NCI-H2107 (cell line): Measurements from ENCODE around the gene RIN2.
A peak's percentile ranks its signal among the peaks of the same experiment; 100 is the strongest.
"Not testable (repeated sequence)": the region's sequence is repeated elsewhere in the genome, so short reads cannot be mapped to it uniquely, and the experiment has no call there.

Experiments
- DNase-seq: peaks from one replicate; lab custom pipeline; 2025; lab: John Stamatoyannopoulos, UW

Gene RIN2

GRCh38 chr20:19739351-19739750, 18.7 kb upstream of the RIN2 start:
- no peak for DNase-seq

GRCh38 chr20:19740512-19740911, 17.5 kb upstream of the RIN2 start:
- DNase-seq: no peak

GRCh38 chr20:19741924-19742323, 16.1 kb upstream of the RIN2 start:
- no peak for DNase-seq

GRCh38 chr20:19742974-19743639, 15.0 kb upstream of the RIN2 start:
- DNase-seq: no peak

DNA sequence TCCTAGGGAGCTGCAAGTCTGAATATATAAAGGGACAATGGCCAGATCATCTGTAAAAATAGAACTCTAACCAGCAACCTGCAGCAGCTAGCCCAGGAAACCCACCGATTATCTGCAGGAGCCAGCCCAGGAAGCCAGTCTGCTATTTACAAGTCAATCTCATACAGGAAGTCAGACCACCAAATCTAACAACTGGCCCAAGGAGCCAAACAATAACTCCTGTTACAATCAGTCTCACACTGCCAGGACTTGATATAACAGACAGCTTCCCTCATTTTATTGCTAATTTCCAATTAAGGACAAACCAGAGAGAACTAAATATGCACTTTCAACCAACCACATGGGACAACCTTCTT, 14.4 kb upstream of the RIN2 start:
- no peak for DNase-seq

DNA sequence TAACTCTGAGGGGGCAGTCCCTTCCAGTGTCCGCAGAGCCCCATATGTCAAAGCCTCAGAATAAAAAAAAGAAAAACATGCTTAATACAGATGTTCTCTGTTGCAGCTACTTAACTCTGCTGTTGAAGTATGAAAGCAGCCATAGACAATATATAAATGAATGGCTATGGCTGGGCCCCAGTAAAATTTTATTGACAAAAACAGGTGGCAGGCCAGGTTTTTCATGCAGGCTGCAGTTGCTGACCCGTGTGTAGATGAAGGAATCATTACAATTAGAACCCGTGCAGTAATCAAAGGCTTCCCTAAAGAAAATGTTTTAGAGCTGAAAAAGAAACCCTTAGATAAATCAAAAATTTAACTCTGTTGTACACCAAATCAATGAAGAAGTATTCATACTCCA, 13.0 kb upstream of the RIN2 start:
- DNase-seq: no peak

DNA sequence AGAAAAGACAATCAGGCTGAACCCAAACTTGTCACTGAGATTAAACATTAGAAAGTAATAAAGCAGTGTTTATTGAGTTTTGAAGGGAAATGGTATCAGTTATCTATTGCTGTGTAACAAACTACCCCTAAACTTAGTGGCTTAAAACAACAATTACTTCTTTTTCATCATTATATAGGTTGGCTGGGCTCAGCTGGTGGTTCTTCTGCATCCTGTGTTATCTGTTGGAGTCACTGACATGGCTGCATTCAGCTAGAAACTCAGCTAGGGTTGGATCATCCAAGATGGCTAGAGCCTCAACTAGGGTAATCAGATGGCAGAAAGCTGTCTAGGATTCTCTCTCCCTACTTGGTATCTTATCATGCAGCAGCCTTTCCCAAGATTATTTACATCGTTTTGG, 12.5 kb upstream of the RIN2 start:
- no peak for DNase-seq

DNA sequence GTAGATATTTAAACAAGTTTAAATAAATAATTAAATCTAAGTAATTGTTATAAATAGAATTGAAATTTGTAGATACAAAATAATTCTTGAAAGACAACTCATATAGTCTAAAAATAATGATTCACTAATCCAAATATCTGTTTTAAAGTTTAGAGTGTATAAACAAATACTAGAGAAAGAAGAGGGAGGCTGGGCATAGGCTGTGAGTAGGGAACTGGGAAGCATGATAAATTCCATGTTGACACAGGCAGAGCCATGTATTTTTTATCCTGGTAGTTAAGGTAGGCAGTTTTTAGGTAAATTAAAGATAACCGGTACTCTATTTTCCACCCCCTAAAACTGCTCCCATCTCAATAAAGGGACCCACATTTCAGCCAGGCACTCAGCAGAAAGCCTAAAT, 11.7 kb upstream of the RIN2 start:
- no peak for DNase-seq

DNA sequence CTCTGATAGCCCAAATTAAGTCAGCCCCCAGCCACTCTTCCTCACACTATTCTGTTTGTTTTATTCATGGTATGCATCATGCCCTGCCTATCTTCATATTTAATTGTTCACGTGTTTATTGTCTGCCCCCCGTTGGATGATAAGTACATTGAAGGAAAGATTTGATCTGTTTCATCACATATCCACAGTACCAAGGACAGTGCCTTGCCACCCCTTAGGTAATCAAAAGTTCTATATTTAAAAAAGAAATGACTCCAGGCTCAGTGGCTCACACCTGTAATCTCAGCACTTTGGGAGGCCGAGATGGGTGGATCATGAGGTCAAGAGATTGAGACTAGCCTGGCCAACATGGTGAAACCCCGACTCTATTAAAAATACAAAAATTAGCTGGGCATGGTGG, 10.2 kb upstream of the RIN2 start:
- DNase-seq: no peak

GRCh38 chr20:19748681-19749080, 9.4 kb upstream of the RIN2 start:
- DNase-seq: no peak

GRCh38 chr20:19749618-19750071, 8.4 kb upstream of the RIN2 start:
- no peak for DNase-seq

DNA sequence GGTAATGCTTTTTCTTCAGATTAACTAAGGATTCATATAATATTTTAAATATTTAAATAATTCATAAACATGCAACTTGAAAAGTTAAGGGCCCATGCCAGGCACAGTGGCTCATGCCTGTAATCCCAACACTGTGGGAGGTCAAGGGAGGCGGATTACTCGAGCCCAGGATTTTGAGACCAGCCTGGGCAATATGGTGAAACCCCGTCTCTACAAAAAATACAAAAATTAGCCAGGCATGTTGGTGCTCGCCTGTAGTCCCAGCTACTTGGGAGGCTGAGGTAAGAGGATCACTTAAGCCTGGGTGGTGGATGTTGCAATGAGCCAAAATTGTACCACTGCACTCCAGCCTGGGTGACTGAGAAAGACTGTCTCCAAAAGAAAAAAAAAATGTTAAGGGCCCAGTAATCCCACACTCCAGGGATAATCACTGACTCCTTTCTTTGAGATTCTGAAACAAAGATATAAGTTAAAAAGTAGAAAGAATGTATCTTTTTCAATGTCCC, 7.9 kb upstream of the RIN2 start:
- DNase-seq: no peak

- no peak for DNase-seq
Measured at GRCh38 chr20:19750907-19751636, 7.0 kb upstream of the RIN2 start.

DNA sequence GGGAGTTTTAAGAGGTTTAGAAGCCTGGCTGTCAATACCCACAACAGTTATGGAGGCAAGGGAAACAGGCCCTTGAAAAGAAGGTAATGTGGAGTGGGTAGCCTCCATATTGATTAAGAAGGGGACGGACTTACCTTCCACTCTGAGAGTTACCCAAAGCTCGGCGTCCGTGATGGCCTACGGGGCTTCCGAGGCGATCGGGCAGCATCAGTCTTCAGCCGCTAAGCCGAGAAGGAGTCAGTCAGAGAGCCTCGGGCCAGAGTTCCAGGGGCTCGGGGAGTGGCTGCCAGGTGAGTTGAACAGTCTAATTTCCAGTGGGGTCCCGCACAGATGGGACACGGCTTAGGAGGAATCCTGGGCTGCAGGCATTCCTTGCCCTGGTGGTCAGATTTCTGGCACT, 3.9 kb upstream of the RIN2 start:
- DNase-seq: not testable (repeated sequence)

DNA sequence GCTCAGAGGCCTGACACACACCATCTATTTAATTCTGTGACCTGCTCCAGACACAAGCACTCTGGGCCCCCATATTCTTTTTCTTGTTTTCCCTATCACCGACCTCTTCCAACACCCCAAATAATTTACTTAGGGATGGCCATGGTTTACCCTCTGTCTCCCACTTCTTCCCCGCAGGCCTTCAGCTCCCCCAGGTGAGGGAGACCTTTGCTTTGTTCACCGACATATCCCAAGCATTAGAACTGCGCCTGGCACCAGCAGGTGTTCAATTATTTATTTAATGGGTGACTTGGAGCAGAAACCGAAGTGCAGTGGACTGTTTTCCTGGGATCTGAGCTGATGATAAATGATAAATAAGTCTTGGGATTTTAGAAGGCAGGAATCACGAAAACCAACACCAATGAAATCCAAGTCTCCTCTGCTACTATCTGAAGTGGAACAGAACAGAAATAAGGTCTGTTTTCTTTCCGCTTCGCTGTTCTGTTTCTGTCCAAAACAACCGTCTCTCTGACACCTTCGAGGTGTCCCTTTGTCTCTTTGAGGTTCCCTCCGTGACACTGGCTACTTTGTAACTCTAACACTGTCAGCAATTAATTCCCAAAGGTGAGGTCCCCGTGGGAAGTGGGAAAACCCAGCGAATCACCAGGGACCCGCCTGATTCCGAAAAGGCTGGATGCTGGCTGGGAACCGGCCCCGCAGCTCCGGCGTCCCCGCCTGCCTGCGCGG, 1.1 kb upstream of the RIN2 start:
- no peak for DNase-seq

GRCh38 chr20:19757487-19758132, 448 bp upstream of the RIN2 start:
- DNase-seq: peak; percentile 41

DNA sequence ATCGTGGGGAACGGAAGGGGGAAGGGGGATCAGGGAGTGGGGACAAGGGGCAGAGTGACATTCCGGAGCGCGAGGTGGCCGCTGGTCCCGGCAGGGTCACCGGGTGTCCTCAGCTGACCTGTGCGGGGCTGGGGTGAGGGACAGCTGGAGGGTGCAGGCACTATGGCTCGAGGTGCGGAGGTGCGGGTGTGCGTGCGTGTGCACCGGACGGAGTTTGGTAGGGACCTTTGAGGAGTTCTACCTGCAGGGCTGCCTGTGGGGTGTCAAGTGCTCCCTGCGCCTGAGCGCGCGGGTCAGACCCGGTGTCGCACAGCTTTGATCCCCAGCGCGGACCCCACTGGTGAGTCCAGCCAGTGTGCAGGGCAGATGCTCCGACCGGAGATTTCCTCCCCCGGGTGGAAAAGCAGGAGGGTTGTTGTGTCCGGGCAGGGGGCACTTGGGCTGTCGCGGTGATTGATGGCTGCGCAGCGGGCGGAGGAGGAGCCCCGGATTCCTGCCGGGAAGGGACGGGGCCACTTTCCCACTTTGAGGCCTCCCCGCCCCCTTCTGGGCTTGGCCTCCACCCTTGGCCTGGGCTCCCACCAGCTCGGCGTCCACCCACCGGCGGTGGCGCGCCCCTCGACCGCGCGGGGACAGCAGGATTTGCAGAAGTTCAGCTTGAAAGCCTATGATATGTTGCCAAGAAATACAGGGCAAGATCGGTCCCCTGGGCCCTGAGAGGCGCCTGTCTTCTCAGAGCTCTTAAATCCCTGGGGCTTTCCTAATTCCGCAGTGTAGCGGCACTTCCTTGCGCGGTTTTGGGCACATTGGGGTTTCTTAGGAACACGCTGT, 658 bp downstream of the RIN2 start:
- DNase-seq: no peak

- DNase-seq: no peak
Measured at GRCh38 chr20:19760371-19760721, 2.3 kb downstream of the RIN2 start.

DNA sequence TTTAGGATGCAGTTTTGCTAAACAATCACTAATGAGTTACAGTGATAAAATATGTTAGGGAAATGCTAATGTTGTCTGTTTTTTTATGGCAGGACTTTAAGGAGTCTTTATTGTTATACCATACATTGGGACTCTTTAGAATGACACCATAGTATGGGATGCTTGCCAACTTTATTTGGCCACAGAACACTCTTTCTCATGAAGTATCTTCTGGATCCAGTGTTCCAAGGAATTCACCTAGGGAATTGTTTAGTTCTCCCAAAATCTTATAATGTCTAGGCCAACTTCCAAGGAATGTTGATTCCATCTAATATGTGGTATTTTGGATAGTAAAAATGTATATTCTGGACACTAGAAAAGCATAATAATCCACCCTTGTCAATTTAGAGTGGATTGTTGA, 3.3 kb downstream of the RIN2 start:
- no peak for DNase-seq

GRCh38 chr20:19761841-19762240, 3.8 kb downstream of the RIN2 start:
- DNase-seq: no peak

DNA sequence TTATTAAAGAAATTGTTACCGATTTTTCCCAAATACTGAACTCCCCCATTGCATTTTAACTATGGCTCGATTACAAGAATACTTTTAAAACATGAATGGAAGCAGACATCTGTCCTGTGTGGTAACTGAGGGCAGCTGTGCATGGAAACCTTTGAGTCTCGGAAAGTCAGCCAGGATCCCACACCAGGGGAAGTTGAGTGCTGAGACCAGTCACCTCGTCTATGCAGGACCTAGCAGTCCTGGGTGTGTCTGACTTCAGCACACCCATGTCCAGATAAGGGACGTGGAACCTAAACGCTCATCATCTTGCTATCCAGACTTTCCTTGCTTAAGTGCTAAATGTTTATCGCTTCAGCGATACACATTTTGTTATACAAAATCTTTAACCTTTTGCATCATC, 6.1 kb downstream of the RIN2 start:
- DNase-seq: no peak

- DNase-seq: no peak
Measured at GRCh38 chr20:19765266-19765665, 7.2 kb downstream of the RIN2 start.
